ENCODE measurements around the gene STYXL1.

Gene STYXL1

DNA sequence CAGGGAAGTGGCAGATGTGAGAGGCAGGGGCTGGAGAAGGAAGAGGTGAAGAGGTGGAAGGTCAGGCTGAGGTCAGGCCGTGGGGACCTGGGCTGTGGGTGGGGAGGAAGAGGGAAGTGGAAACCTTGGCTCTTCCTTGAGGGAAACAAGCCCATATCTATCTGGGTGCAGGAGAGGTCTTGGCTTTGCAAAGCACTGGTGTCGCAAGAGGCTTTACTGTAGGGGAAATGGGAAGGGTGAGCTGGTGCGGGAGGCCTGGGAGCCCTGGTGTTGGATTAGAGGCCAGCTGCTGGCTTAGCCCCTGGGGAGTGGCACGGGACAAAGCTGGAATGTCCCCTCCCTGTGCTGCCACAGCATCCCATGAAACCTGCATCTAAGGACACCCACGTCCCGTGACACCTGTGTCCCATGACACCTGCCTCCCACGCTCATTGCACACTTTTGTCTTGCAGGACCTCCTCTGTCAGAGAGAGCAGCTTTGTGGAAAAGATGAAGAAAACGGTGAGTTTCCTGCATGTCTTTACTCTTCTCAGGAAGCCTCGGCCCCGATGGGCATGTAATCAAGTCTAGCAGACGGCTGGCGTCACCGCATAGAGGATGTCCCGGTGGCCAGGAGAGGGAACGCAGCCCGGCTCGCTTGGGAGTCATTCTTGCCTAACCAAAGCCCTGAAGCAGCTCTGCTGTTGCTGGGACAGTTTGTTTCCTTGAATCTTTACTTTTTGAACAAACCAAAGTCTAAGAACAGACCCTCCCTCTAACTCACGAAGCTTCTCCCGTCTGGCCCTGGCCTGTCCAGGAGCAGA lies 75.6 kb downstream of the STYXL1 start:
- no peak for DNase-seq

DNA sequence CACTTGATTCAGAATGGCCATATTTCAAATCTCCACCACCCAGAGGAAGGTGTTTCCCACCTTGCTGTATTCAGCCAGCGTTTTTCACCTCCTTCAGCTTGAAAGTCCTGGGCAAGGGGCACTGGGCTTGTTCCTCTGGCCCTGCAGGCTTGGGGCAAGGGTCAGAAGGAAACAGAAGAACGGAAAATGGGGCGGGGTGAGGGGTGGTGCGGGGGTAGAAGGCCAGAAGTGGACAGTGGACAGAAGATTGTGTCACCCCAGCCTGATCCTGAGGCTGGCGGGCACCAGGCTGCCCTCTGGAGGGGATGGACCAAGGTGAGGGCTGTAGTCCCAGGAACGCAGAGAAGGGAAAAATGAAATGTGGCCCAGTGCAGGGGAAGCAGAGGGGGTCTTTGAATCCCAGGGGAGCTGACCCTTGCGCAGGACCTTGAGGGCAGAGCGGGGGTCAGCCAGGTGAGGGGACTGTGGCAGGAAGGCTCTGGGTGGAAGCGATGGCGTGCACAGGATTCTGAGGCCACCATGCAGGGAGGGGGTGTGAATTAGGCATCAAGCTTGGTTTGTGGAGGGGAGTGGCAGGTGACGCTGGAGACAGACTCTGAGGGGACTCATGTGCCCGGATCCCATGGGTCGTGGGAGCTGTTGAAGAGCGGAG lies 76.4 kb downstream of the STYXL1 start:
- DNase-seq, result no peak

GRCh38 chr7:75969704-75970498 lies 77.9 kb downstream of the STYXL1 start:
- DNase-seq, result no peak

- DNase-seq, result no peak
These were observed 78.6 kb downstream of the STYXL1 start for GRCh38 chr7:75969182-75969581.

DNA sequence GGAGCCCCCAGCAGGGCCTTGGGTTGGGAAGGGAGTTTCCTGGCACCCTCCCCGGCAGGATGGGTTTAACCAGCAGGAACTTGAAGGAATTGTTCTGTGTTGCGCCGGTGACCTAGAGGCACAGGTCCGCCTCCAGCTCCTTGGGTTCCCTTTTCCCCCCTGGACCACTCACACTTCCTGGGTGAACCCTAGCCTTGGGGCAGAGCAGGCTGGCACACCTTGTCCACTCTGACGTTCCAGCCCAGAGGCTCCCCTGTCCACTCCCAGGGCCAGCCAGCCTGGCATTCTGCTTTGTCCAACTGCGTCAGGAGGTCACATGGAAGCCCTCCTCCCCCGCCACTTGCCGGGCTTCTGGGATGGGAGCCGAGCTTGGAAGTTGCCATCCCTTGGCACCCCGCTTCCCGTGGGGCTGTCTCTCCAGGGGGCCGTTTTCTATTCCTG lies 79.2 kb downstream of the STYXL1 start:
- no peak for DNase-seq

DNA sequence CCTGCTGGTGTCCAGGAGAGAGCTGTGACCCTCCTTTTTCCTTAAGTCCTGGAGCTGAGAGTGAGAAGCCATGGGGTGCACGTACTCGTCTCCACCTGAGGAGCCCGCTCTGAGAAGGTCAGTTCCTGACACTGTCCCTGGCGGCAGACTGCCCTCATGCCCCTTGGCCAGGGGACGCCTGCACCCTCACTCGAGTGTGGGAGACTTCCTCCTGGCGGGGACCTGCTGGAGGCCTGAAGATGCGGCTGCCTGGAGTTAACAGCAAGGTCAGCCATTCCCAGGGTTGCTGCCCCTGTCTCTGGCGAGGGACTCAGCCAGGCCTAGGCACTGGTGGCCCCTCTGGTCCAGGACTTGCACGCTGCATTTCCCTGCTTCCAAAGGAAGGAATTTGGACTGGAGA lies 79.8 kb downstream of the STYXL1 start:
- no peak for DNase-seq

GRCh38 chr7:75967487-75967997 lies 80.3 kb downstream of the STYXL1 start:
- DNase-seq, result no peak

GRCh38 chr7:75967055-75967454 lies 80.7 kb downstream of the STYXL1 start:
- DNase-seq, result no peak

DNA sequence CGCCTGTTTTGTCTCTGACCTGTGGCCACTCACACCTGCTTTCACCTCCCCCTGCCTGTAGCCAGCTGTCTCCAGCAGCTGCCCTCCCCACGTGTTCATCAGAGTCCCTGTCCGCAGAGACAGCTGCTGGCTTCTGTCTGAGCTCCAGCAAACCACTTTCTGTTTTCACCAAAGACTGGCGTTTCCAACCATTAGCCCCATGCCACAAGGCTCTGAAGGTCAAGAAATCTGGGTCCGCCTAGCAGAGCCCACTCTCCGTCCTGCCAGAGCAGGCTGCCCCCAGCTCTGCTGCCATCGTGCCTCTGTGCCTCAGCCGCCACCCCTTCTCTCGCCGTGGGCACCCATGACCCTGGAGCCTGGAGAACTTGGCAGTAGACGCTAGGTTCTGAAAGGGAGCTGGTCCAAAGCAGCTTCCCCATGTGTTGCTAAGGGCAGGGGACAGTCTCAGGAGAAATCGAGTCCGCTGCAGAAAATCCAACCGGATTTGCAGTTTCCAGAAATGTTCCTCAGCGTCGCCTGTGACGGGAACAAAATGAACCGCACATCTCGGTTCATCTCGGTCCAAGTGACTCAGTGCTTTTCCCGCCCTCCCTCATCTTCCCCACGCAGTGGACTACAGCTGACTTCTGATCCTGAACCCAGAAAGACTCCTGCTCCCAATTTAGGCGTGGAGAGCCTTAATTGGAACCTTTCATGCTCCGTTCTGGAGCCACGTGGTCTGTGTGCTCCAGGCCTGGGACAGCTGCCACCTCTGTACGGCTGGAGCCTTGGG lies 81.4 kb downstream of the STYXL1 start:
- DNase-seq, result peak; percentile 77

DNA sequence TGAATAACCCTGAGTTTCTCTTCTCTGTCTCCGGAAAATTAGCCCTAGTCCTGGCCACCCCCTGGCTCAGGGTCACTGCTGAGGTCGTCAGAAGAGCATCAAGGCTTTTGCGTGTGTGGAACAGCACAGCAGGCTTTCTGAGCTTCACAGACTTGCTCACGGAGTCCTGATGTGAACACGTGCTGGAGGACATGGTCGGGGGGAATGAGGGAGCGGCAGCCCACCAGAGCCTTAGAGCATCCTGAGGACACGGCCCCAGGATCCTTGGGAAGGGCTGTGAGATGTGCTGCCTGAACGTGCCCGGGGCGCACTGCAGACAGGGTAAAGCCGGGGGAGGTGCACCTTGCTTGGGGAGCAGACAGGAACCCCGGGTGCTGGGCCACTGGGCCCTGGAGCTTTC lies 82.2 kb downstream of the STYXL1 start:
- no peak for DNase-seq

DNA sequence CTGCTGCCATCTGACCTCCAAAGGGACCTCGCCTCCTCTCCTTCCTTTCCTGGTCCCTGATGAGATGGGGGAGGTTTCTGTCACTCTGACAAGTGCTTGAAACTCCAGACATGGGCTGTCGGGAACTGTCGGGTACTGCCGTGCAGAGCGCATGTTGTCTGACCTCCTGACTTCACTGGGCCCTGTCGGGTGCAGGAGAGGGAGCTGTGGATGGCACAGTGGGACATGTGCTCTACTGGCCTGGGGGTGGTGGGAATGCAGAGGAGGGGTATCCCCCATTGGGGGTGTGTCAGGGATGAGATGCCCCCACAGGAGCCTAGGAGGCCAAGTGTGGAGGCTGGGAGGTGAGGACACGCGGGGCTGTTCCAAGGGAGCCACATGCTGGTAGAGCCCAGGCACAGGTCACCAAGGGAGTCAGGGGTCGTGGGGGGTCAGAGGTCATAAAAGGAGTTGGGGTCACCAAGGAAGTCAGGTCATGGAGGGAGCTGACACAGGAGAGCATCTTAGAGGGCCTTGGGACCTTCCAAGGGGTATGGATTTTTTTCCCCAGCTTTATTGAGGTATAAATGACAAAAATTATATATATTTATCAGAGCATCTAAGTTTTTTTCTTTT lies 84.3 kb downstream of the STYXL1 start:
- no peak for DNase-seq

- DNase-seq, result no peak
These were observed 85.0 kb downstream of the STYXL1 start for GRCh38 chr7:75962607-75963380.

- DNase-seq, result no peak
These were observed 86.6 kb downstream of the STYXL1 start for GRCh38 chr7:75961218-75961617.

DNA sequence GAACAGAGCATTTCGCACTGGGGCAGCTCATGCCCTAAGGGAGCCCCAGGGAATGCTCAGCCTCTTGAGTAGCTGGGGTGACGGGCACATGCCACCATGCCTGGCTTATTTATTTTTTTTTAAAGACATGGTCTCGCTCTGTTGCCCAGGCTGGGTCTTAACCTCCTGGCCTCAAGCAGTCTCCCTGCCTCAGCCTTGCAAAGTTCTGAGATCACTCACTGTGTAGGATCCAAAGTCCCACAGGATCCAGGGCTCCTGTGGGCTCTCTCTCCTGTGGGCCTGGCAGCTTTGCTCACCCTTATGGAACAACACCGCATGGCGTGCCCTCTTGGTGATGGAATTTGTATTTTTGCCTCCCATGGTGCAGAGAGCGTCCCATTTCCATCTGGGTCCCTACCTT lies 87.4 kb downstream of the STYXL1 start:
- no peak for DNase-seq

- DNase-seq, result no peak
These were observed 88.8 kb downstream of the STYXL1 start for GRCh38 chr7:75958802-75959543.

DNA sequence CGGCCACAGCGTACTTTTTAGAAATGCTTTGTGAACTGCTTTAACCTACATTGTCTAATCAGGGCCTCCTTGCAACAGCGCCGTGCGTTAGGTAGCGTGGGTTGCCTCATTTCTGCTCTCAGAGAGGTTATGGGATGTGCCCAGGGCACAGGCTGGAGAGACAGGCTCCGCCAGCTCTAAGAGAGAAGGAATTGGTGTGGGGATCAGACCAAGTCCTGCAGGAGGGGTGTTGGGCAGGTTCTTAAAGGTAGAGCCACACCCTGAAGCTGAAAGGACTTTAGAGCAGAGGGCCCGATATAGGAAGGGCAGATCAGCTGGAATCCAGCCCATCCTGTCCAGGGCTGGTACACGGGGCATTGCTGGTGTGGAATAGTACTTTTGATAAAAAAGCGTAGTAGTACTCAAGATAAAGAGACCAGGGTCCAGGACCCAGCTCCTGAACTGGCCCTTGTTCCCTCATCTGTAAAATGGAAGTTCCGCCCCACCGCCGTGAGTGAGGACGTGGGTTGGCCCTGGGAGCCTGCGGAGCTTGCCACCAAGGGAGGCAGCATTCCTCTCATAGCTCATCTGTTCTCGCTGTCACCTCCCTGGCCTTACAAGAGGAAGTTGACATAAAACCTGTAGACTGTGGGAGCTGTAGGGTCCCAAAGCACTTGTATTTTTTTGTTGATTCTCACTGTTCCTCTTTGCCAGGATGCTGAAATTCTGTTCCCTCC lies 90.6 kb downstream of the STYXL1 start:
- no peak for DNase-seq

- no peak for DNase-seq
These were observed 92.4 kb downstream of the STYXL1 start for GRCh38 chr7:75955331-75955955.

GRCh38 chr7:75953931-75954330 lies 93.9 kb downstream of the STYXL1 start:
- no peak for DNase-seq

GRCh38 chr7:75953431-75953830 lies 94.4 kb downstream of the STYXL1 start:
- DNase-seq, result no peak

All from SHP77 treated with DMSO at 0.1 percent for 48 hours (cell line).